Retina (tissue), 1 donor: ENCODE measurements around the gene APOM.

Experiments used
- DNase-seq: peaks from one replicate; pipeline ENCODE4 v3.0.0-alpha.2; 2016

APOM gene

GRCh38 chr6:31686483-31686882 is 30.8 kb downstream of the APOM start:
- no peak for DNase-seq

- no peak for DNase-seq
These were observed 31.6 kb downstream of the APOM start for GRCh38 chr6:31687321-31687720.

- no peak for DNase-seq
These were observed 32.4 kb downstream of the APOM start for GRCh38 chr6:31687860-31688693.

GRCh38 chr6:31689249-31690110 is 33.8 kb downstream of the APOM start:
- no peak for DNase-seq

GRCh38 chr6:31690231-31691077 is 34.8 kb downstream of the APOM start:
- DNase-seq: no peak

GRCh38 chr6:31691078-31691463 is 35.4 kb downstream of the APOM start:
- DNase-seq: no peak

GRCh38 chr6:31691564-31692108 is 35.9 kb downstream of the APOM start:
- no peak for DNase-seq

- DNase-seq: no peak
These were observed 36.7 kb downstream of the APOM start for GRCh38 chr6:31692353-31692752.

GRCh38 chr6:31692886-31693285 is 37.2 kb downstream of the APOM start:
- DNase-seq: no peak

- DNase-seq: no peak
These were observed 37.8 kb downstream of the APOM start for GRCh38 chr6:31693535-31693934.

- no peak for DNase-seq
These were observed 41.9 kb downstream of the APOM start for GRCh38 chr6:31697555-31697954.

- no peak for DNase-seq
These were observed 45.2 kb downstream of the APOM start for GRCh38 chr6:31700740-31701401.

- DNase-seq: no peak
These were observed 46.1 kb downstream of the APOM start for GRCh38 chr6:31701666-31702404.

GRCh38 chr6:31702405-31702818 is 46.7 kb downstream of the APOM start:
- DNase-seq: no peak

- peak; percentile 99 for DNase-seq
These were observed 47.4 kb downstream of the APOM start, which contains the start of gene ABHD16A for GRCh38 chr6:31702819-31703716. ABHD16A (minus strand) TSS chr6:31703324; CDS start chr6:31703281, 43 bp downstream.

- peak; percentile 36 for DNase-seq
These were observed 50.2 kb downstream of the APOM start for GRCh38 chr6:31705931-31706330.

GRCh38 chr6:31706599-31706998 is 50.9 kb downstream of the APOM start, which contains the start of gene LY6G6F:
LY6G6F (plus strand) TSS chr6:31706866; CDS start chr6:31706907, 41 bp downstream.
- DNase-seq: no peak

GRCh38 chr6:31707701-31708100 is 52.0 kb downstream of the APOM start:
- DNase-seq: no peak
